GM13977 (cell line): ENCODE results near the gene SLC36A4.
A peak's percentile ranks its signal among the peaks of the same experiment; 100 is the strongest.

Experiments used
- DNase-seq: peaks from one replicate; pipeline ENCODE4 v3.0.0; 2012; ENCODE audit warnings: low spot score
- in situ Hi-C: fragments of 300-500 bp; cut with MboI; formaldehyde crosslinking; loops from one replicate; pipeline ENCODE4 v1.12.0; 2022; ENCODE audit warnings: low sequenced_read_pairs, low pct_unique_long_range_greater_than_20kb, mixed read lengths, inconsistent platforms; ENCODE audit not compliant: unreplicated experiment
- TF ChIP-seq, protein P1 (sequence below): IDR thresholded peaks from 2 replicates; pipeline ENCODE4 v1.5.1; 2012; ENCODE audit warnings: mild to moderate bottlenecking, control low read depth; ENCODE audit not compliant: insufficient read depth; ENCODE audit errors: extremely low read depth, missing control alignments

The SLC36A4 gene

GRCh38 chr11:93198215-93198845 is 539 bp upstream of the SLC36A4 start:
- DNase-seq = no peak
- in situ Hi-C loops = no loop called here
- TF ChIP-seq, protein P1, sequence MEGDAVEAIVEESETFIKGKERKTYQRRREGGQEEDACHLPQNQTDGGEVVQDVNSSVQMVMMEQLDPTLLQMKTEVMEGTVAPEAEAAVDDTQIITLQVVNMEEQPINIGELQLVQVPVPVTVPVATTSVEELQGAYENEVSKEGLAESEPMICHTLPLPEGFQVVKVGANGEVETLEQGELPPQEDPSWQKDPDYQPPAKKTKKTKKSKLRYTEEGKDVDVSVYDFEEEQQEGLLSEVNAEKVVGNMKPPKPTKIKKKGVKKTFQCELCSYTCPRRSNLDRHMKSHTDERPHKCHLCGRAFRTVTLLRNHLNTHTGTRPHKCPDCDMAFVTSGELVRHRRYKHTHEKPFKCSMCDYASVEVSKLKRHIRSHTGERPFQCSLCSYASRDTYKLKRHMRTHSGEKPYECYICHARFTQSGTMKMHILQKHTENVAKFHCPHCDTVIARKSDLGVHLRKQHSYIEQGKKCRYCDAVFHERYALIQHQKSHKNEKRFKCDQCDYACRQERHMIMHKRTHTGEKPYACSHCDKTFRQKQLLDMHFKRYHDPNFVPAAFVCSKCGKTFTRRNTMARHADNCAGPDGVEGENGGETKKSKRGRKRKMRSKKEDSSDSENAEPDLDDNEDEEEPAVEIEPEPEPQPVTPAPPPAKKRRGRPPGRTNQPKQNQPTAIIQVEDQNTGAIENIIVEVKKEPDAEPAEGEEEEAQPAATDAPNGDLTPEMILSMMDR = no peak

GRCh38 chr11:93196816-93197379 is 893 bp downstream of the SLC36A4 start:
- TF ChIP-seq, protein P1 = peak; percentile 15
- in situ Hi-C loops = no loop called here
- no peak for DNase-seq

DNA sequence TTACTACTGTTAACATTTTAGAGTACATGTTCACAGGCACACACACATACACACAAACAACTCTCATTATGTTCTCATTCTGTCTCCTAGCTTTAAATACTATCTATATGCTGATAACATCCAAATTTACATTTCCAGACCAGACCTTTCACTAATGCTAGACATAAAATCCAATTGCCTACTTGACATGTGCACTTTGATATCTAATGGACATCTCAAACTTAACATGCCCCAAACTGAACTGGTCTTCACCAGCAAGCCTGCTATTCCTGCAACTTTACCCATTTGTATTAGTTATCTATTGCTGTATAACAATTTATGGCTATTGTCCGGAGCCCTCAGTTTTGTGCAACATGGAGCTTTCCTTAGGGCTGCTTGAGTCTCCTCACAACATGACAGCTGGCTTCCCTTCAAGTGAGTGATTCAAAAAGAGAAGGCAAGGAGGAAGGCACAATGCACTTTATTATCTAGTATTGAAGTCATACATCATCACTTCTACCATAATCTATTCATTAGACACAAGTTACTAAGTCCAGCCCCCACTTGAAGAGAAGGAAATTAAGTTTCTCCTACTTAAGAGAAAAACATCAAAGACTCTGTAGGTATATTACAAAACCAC is 3.0 kb downstream of the SLC36A4 start:
- no peak for DNase-seq
- in situ Hi-C loops = no loop called here
- TF ChIP-seq, protein P1 = no peak

DNA sequence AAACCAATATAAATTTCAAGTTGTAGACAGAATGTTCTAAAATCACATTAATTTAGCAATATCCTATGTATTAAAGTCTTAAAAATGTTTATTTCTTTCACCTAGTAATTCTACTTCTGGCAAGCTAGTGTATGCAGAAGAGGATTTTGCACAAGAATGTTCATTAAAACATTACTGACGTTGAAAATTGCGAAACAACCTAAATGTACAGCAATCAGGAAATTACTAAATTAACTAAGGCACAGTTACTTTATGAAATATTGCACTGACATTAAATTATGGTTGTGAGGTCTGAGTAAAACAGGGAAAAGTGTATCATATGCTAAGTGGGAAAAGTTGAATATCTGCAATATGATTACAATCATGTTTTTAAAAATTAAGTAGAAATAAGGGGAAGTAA is 4.1 kb downstream of the SLC36A4 start:
- TF ChIP-seq, protein P1 = no peak
- in situ Hi-C loops = no loop called here
- DNase-seq = no peak

GRCh38 chr11:93192163-93192562 is 5.6 kb downstream of the SLC36A4 start:
- no peak for DNase-seq
- TF ChIP-seq, protein P1 = no peak
- in situ Hi-C loops = no loop called here

GRCh38 chr11:93189462-93189861 is 8.3 kb downstream of the SLC36A4 start:
- in situ Hi-C loops = no loop called here
- TF ChIP-seq, protein P1 = no peak
- DNase-seq = no peak
